Measurements from ENCODE around the gene CLIP3.

DNA sequence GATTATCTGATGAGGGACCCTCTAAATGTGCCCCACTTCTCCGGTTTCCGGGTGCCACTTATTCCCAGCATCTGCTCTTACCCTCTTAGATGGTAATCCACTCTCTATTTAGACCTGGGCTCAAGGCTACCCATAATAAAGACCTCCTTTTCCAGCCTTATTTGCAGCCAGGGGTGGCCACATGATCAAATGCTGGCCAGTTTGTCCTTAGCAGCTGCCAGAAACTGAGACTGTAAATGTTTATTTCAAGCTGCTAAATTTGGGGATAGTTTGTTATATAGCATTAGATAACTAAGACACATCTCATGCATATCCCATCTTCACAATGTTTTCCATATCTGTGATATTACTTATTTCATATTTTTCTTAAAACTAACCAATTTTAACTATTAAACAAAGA, 11.3 kb upstream of the CLIP3 start:
- TF ChIP-seq, protein P1, sequence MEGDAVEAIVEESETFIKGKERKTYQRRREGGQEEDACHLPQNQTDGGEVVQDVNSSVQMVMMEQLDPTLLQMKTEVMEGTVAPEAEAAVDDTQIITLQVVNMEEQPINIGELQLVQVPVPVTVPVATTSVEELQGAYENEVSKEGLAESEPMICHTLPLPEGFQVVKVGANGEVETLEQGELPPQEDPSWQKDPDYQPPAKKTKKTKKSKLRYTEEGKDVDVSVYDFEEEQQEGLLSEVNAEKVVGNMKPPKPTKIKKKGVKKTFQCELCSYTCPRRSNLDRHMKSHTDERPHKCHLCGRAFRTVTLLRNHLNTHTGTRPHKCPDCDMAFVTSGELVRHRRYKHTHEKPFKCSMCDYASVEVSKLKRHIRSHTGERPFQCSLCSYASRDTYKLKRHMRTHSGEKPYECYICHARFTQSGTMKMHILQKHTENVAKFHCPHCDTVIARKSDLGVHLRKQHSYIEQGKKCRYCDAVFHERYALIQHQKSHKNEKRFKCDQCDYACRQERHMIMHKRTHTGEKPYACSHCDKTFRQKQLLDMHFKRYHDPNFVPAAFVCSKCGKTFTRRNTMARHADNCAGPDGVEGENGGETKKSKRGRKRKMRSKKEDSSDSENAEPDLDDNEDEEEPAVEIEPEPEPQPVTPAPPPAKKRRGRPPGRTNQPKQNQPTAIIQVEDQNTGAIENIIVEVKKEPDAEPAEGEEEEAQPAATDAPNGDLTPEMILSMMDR (IDR thresholded peaks at IDR 0.05), result no peak
- no peak for TF ChIP-seq EZH2 (IDR thresholded peaks at IDR 0.05)

All from neural progenitor cell (in vitro differentiated cells).